ENCODE measurements around the gene AEBP2. TPM values are rescaled to one million over a fixed set of nuclear protein-coding genes. Genes with fewer than 3 reads are reported as not detected.
A peak's percentile ranks its signal among the peaks of the same experiment; 100 is the strongest.
"Not testable (repeated sequence)": the region's sequence is repeated elsewhere in the genome, so short reads cannot be mapped to it uniquely, and the experiment has no call there.

AEBP2 gene
- total RNA-seq, result 10 to 100 TPM; 29.3 to 51.7 TPM

- no peaks in the 10 kb centered on the region for H3K9me3 ChIP-seq
- intact Hi-C loops (cut with DNase I), result no loop called here
- H3K4me1 ChIP-seq (replicated peaks), result no peaks in the 10 kb centered on the region
- WGBS, result 7% methylated on average over 60 of the region's 102 CpGs
- H3K4me3 ChIP-seq, result peak within 1 kb of the TSS; percentile 88 to 100
- DNase-seq (ENCODE audit: low spot score), result peak; percentile 94
- H3K27me3 ChIP-seq (replicated peaks; ENCODE audit: insufficient read depth), result no peaks in the 10 kb centered on the region
- TF ChIP-seq, protein P1, sequence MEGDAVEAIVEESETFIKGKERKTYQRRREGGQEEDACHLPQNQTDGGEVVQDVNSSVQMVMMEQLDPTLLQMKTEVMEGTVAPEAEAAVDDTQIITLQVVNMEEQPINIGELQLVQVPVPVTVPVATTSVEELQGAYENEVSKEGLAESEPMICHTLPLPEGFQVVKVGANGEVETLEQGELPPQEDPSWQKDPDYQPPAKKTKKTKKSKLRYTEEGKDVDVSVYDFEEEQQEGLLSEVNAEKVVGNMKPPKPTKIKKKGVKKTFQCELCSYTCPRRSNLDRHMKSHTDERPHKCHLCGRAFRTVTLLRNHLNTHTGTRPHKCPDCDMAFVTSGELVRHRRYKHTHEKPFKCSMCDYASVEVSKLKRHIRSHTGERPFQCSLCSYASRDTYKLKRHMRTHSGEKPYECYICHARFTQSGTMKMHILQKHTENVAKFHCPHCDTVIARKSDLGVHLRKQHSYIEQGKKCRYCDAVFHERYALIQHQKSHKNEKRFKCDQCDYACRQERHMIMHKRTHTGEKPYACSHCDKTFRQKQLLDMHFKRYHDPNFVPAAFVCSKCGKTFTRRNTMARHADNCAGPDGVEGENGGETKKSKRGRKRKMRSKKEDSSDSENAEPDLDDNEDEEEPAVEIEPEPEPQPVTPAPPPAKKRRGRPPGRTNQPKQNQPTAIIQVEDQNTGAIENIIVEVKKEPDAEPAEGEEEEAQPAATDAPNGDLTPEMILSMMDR (IDR thresholded peaks at IDR 0.05), result no peak
- TF ChIP-seq POLR2AphosphoS5 (IDR thresholded peaks at IDR 0.05) (peak; percentile 91), POLR2A (IDR thresholded peaks at IDR 0.05) (peak; percentile 84)
- peak within 1 kb of the TSS; percentile 88 to 92 for H3K27ac ChIP-seq
- no peaks in the 10 kb centered on the region for H3K36me3 ChIP-seq
Observed at GRCh38 chr12:19439059-19440018, at the start of gene AEBP2. Gene AEBP2 (plus strand): TSS chr12:19439492. CDS start chr12:19439700, 208 bp downstream.

DNA sequence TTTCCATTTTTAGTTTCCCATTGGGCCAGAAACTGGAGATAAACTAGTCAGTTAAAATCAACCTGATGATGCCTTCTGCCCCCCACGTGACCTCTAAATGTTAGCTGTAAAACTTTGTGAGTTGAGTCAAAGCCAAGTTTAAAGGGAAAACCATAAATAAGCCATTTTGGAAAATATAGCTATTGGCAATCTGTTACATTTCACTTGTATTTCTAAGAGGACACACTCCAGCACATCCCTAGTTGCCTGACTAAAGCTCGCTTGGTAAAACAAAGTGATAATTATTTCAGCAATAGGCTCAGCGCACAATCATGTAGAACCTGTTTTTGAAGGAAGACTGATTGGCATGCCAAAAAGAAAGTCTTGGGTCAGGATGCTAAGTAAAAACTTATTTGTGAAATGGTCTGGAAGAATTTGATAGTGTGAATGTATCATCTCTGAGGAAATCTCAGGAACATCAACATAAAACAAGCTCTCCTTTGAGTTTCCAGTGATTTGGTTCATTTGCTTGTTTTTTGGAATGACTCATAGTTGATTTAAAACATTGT lies 49.2 kb upstream of the AEBP2 start:
- no peak for DNase-seq (ENCODE audit: low spot score)
- TF ChIP-seq POLR2A (IDR thresholded peaks at IDR 0.05) (no peak), POLR2AphosphoS5 (IDR thresholded peaks at IDR 0.05) (no peak)
- TF ChIP-seq, protein P1 (IDR thresholded peaks at IDR 0.05), result no peak

DNA sequence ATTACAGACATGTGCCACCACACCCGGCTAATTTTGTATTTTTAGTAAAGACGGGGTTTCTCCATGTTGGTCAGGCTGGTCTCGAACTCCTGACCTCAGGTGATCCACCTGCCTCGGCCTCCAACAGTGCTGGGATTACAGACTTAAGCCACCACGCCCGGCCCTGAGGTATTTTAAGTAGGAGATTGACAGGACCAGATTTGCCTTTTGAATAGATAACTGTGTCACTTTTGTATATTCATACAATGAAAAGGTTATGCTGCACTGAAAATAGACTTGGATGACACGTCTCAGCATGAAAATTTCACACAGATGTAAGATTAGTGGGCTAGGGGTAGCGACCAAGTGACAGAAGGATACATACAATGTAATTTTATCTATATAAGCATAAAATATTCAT lies 46.6 kb upstream of the AEBP2 start:
- H3K27me3 ChIP-seq (replicated peaks; ENCODE audit: insufficient read depth); DNase-seq (ENCODE audit: low spot score); H3K4me1 ChIP-seq (replicated peaks); H3K4me3 ChIP-seq; H3K9me3 ChIP-seq; intact Hi-C loops (cut with DNase I); H3K36me3 ChIP-seq; H3K27ac ChIP-seq: not testable (repeated sequence)
- 82% methylated on average over 8 of the region's 8 CpGs for WGBS

More for the DNA sequence above, 49.2 kb upstream of the AEBP2 start:
- Histone ChIP-seq H3K27ac (no peak overlapping the region), H3K36me3 (no peaks in the 10 kb centered on the region), H3K9me3 (no peaks in the 10 kb centered on the region), H3K4me1 (replicated peaks) (no peaks in the 10 kb centered on the region), H3K4me3 (no peak overlapping the region), H3K27me3 (replicated peaks; ENCODE audit: insufficient read depth) (no peaks in the 10 kb centered on the region)
- intact Hi-C loops (cut with DNase I), result no loop called here
- 31% methylated on average over 3 of the region's 3 CpGs for WGBS

DNA sequence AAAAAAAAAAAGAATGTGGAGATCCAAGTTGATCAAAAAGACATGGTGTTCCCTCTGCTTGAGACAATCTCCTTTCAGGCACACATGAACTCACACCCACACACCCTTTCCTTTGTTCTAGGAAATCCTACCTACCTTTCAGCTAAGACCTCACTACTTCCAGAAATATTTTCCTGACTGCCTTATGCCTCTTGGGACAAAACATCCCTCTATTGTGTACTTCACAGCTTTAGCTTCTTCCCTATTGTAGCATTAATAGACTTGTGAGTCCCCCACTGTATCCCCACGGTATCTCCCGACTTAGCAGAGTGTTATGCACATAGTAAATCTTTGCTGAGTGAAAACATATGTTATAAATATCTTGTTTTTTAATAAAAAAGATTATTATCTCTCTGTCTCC lies 44.9 kb upstream of the AEBP2 start:
- H3K36me3 ChIP-seq, result no peaks in the 10 kb centered on the region
- H3K27me3 ChIP-seq (replicated peaks; ENCODE audit: insufficient read depth), result no peaks in the 10 kb centered on the region
- no peaks in the 10 kb centered on the region for H3K9me3 ChIP-seq
- H3K4me3 ChIP-seq, result no peak overlapping the region
- WGBS, result 61% methylated on average over 2 of the region's 2 CpGs
- intact Hi-C loops (cut with DNase I), result no loop called here
- no peak for DNase-seq (ENCODE audit: low spot score)
- no peaks in the 10 kb centered on the region for H3K4me1 ChIP-seq (replicated peaks)
- H3K27ac ChIP-seq, result no peak overlapping the region
- TF ChIP-seq POLR2AphosphoS5 (IDR thresholded peaks at IDR 0.05), result no peak
- TF ChIP-seq, protein P1 (IDR thresholded peaks at IDR 0.05), result no peak
- TF ChIP-seq POLR2A (IDR thresholded peaks at IDR 0.05), result no peak

GRCh38 chr12:19397534-19397933 lies 41.8 kb upstream of the AEBP2 start:
- Histone ChIP-seq H3K9me3 (no peaks in the 10 kb centered on the region), H3K36me3 (no peaks in the 10 kb centered on the region), H3K27me3 (replicated peaks; ENCODE audit: insufficient read depth) (no peaks in the 10 kb centered on the region), H3K4me1 (replicated peaks) (no peaks in the 10 kb centered on the region), H3K4me3 (no peak overlapping the region), H3K27ac (no peak overlapping the region)
- TF ChIP-seq POLR2AphosphoS5 (IDR thresholded peaks at IDR 0.05) (no peak), POLR2A (IDR thresholded peaks at IDR 0.05) (no peak)
- TF ChIP-seq, protein P1 (IDR thresholded peaks at IDR 0.05), result no peak
- DNase-seq (ENCODE audit: low spot score), result no peak
- intact Hi-C loops (cut with DNase I), result no loop called here
- WGBS, result 49% methylated on average over 4 of the region's 4 CpGs
